ENCODE measurements around the gene SAMD14.

The SAMD14 gene

GRCh38 chr17:50164697-50164988, 34.7 kb upstream of the SAMD14 start:
- no peak for DNase-seq

GRCh38 chr17:50163843-50164696, 34.1 kb upstream of the SAMD14 start:
- no peak for DNase-seq

- DNase-seq: no peak
These were observed 32.7 kb upstream of the SAMD14 start for GRCh38 chr17:50162466-50163254.

GRCh38 chr17:50161911-50162288, 31.9 kb upstream of the SAMD14 start:
- no peak for DNase-seq

GRCh38 chr17:50161023-50161910, 31.3 kb upstream of the SAMD14 start:
- DNase-seq: peak; percentile 85

GRCh38 chr17:50157891-50158290, 27.9 kb upstream of the SAMD14 start:
- no peak for DNase-seq

GRCh38 chr17:50155115-50155819, 25.3 kb upstream of the SAMD14 start:
- DNase-seq: no peak

- no peak for DNase-seq
These were observed 24.6 kb upstream of the SAMD14 start for GRCh38 chr17:50154604-50155003.

- DNase-seq: no peak
These were observed 24.0 kb upstream of the SAMD14 start for GRCh38 chr17:50153650-50154575.

GRCh38 chr17:50152736-50153135, 22.8 kb upstream of the SAMD14 start:
- DNase-seq: no peak

GRCh38 chr17:50151937-50152547, 22.1 kb upstream of the SAMD14 start:
- DNase-seq: peak; percentile 83

GRCh38 chr17:50151041-50151936, 21.3 kb upstream of the SAMD14 start:
- peak; percentile 77 for DNase-seq

- DNase-seq: no peak
These were observed 20.5 kb upstream of the SAMD14 start, which contains the start of gene PPP1R9B for GRCh38 chr17:50150354-50151040. PPP1R9B (minus strand) TSS chr17:50150677; CDS start chr17:50150513, 164 bp downstream.

- DNase-seq: no peak
These were observed 19.7 kb upstream of the SAMD14 start for GRCh38 chr17:50149417-50150353.

- no peak for DNase-seq
These were observed 19.1 kb upstream of the SAMD14 start for GRCh38 chr17:50149091-50149416.

- DNase-seq: no peak
These were observed 18.5 kb upstream of the SAMD14 start for GRCh38 chr17:50148226-50149090.

GRCh38 chr17:50147841-50148225, 17.9 kb upstream of the SAMD14 start:
- DNase-seq: no peak
